C4-2B (cell line): ENCODE measurements around the gene ERGIC1.

Experiments
- ZFX ChIP-seq: fragments of 450-650 bp; IDR thresholded peaks from 2 replicates; pipeline ENCODE4 v1.6.1; 2017
- TF ChIP-seq, protein P1 (sequence below): fragments of 450-650 bp; conservative IDR thresholded peaks from 2 replicates; pipeline ENCODE4 v1.5.1; 2017; ENCODE audit warnings: mild to moderate bottlenecking

DNA sequence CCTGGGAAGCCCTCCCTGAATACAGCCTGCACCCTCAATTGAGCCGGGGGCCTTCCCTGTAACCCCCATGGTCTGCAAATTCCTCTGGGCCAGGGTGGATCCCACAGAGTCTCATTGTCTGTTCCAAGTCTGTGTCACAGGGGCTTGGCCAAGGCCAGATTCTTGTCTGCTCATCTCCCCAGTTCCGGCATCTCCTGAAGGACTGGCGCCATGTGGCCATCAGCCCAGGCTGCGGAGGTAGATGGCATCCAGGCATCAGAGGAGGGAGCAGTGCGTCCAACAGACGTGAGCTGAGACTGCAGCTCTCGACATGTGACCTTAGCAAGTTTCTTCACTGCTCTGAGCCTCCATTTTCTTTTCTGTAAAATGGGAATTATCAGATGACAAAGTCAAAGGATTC lies 87.9 kb downstream of the ERGIC1 start:
- TF ChIP-seq, protein P1, sequence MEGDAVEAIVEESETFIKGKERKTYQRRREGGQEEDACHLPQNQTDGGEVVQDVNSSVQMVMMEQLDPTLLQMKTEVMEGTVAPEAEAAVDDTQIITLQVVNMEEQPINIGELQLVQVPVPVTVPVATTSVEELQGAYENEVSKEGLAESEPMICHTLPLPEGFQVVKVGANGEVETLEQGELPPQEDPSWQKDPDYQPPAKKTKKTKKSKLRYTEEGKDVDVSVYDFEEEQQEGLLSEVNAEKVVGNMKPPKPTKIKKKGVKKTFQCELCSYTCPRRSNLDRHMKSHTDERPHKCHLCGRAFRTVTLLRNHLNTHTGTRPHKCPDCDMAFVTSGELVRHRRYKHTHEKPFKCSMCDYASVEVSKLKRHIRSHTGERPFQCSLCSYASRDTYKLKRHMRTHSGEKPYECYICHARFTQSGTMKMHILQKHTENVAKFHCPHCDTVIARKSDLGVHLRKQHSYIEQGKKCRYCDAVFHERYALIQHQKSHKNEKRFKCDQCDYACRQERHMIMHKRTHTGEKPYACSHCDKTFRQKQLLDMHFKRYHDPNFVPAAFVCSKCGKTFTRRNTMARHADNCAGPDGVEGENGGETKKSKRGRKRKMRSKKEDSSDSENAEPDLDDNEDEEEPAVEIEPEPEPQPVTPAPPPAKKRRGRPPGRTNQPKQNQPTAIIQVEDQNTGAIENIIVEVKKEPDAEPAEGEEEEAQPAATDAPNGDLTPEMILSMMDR: no peak
- TF ChIP-seq ZFX: no peak
